Measurements from ENCODE around the gene LMAN2.
"Not testable (repeated sequence)": the region's sequence is repeated elsewhere in the genome, so short reads cannot be mapped to it uniquely, and the experiment has no call there.

LMAN2 gene

GRCh38 chr5:177320879-177321278, 30.6 kb downstream of the LMAN2 start:
- no peak for DNase-seq

DNA sequence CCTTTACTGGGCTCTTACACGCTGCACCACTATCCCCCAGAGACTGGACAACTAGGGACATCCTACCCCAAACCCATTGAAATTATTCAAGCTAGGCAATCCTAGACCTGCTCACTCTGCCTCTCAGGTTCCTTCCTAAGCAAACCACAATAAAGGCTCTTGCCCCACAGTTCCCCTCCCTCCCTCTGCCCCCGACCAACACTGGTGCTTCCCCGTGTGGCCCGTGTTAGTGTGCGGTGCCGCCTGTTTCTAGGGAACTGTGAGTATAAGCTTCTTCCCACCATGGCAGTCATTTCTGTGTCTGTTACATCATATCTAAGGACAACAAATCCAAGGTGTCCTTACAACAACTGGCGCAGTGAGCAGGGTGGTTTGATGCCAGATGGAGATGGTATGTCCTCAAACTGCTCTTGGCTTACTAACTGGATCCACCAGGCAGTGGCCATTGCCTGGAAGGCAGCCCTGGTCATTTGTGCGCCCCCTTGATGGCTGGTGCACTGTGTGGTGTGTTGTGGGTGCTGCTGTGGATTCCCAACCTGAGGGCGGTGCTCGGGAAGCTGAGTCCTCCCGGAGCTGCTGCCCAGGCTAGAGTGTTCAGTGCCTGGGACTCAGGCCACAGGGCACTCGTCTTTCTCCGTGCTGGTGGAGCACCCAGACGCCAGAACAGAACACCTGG, 31.4 kb downstream of the LMAN2 start:
- no peak for DNase-seq

GRCh38 chr5:177317959-177318377, 33.5 kb downstream of the LMAN2 start:
- DNase-seq: peak; percentile 63

GRCh38 chr5:177316005-177316404, 35.5 kb downstream of the LMAN2 start:
- no peak for DNase-seq

- no peak for DNase-seq
Observed at GRCh38 chr5:177315411-177315810, 36.1 kb downstream of the LMAN2 start.

DNA sequence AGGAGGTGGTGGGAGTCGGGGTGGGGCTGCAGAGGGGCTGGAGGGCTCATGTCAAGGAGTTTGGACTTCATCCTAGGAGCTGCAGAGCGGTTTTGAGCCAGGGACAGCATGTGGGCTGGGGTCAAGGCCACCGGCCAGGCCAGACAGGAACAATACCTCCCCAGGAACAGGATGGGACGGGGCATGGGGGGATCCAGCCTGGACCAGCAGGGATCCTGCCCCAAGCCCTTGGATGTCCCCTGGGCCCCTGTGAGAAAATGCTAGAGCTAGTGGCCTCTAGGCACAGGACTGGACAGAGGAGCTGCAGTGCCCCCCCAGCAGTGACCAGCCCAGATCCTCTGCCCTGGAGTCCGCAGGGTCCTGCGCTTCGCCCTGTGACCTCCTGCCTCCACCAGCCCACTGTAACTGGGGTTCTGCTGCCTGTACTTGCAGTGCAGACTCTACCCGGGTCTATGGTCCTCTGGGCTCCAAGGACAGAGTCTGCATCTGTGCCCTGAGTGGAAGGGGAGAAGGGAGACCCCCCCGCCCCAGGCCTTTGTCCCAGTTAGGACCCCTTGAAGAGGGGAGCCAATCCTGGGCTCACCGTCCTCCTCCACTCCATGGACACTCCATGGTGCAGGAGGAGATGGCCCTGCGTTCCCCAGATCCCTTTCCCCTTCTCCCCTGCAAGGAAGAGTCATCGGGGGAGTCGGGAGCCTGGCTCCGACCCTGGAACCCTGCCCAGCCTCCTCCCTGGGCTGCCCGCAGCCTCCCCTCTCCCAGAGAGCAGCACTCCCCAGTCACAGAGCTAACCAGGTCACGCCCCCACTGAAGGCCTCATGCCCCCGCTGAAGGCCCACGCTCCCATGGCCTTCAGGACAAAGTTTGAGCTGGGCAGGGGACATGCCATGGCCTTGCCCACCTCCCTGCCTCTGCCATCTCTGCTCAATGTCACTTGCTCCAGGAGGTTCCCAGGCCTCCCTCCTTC, 36.8 kb downstream of the LMAN2 start:
- DNase-seq: no peak

DNA sequence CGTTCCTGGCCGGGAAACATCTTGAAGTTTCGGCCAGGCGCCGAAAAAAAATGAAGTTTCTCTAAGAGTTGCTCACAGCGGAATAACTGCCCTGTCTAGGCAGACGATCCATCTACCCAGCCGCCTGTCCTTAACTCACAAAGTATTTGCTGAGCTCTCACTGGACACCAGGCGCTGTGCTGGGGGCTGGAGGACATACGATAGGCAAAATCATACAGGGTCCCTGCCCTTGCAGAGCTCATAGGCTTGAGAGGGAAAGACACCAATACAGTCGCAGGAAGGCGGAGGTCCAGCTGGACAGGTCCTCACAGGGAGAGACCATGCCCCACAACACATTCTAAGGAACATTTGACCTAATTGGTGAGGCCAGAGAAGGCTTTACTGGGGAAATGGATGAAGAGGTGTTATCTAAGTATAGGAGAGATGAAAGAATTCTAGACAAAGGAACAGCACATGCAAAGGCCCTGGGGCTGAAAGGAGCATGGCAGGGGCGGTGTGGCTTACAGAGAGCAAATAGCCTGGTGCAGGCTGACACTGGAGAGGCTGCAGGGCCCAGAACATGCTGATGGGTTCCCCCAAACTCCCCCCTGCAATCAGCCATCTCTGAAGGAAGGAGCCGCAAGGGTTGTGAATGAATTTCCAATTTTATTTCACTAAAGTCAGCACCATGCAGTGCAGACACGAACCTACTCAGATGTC, 37.8 kb downstream of the LMAN2 start:
- DNase-seq: no peak

DNA sequence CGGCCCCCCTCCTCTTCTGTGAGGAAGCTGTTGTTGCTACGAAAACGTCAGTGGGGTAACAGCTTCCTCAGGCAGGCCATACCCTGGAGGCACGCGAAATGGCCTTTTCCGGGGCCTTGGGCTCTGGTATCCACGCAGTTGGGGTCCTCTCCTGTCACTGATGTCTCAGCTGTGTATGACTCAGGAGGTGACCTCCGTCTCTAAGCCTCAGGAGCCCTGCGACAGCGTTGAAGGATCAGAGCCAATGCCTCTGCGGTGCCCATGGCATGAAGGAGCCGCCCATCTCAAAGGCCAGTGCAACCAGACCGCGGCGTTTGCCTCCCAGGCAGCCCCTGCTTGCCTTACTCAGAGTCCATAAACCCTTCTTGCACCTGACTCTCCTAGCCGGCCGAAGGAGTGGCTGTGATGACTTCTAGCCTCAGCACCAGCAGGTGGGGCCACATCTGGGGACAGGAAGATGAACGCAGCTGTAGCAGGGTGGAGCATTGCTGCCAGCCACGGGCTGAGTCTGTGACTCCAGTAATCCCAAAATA, 38.8 kb downstream of the LMAN2 start:
- DNase-seq: no peak

GRCh38 chr5:177311723-177312648, 39.5 kb downstream of the LMAN2 start, which contains the start of gene MXD3:
MXD3 (minus strand) TSS chr5:177311898; CDS start chr5:177311830, 68 bp downstream.
- peak; percentile 91 for DNase-seq

- DNase-seq: no peak
Observed at GRCh38 chr5:177311392-177311722, 40.1 kb downstream of the LMAN2 start.

DNA sequence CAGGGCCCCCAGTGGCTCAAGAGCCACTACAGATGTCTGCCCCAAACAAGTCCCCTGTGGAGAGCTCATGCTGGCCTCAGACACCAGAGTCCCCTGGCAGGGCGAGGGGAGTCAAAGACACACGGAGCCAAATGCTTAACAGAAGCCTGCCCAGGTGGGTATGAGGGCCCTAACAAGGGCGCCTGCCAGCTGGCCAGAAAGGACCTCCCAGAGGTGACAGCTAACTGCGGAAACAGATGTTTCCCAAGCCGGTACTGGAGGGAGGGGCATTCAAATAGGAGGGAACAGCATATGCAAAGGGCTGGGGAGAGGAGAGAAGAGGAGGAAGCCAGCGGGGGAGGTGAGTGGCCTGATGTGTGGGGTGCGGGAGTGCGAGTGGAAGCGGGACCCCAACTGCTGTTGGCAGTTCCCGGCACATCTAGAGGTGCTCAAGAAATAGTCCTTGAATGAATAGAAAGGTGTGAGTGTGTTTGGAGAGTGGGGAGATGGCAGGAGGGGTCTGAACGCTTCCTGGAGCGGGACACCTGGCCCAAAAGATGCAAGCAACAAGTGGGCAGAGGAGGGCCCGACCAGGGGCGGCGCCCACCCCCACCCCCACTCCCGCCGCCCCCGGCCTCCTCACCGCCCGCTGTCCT, 40.6 kb downstream of the LMAN2 start:
- no peak for DNase-seq

GRCh38 chr5:177310332-177310731, 41.1 kb downstream of the LMAN2 start:
- no peak for DNase-seq

DNA sequence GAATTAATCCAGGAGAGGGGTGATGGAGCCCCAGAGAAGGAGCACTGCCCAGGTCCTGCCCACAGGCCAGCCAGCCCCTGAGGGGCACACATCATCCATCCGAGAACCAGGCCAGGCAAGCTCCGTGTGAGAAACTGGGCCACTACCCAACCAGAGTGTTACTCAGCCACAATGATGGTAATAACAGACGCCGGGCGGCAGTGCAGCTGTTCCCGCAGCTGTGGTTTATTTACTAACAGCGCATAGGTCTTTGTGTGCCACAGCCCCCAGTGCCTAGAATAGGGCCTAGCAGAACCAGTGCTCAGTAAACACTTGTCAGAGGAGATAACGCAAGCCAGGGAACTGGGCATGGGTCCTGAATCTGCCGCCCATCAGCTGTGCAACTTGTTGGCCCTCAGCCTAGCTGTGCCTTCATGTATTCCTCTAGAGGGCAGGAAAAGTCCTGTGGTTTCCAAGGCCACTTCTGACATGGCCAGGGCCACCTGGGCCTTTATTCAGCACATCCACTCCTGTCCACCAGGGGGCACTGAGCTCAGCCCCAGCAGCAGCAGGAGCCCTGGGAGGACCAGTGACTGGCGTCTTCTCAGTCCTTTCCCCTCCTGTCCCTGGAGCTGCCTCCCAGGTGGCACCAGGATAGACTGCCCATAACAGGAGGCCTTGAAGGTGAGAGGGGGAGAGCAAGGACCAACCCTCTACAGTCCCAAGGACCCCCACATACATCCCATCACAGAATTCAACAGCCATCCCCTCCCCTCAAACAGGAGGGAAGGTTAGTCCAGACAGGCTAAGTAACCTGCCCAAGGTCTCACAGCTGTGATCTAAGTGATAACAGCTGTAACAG, 41.9 kb downstream of the LMAN2 start:
- DNase-seq: peak; percentile 61

GRCh38 chr5:177308740-177309139, 42.7 kb downstream of the LMAN2 start:
- no peak for DNase-seq

DNA sequence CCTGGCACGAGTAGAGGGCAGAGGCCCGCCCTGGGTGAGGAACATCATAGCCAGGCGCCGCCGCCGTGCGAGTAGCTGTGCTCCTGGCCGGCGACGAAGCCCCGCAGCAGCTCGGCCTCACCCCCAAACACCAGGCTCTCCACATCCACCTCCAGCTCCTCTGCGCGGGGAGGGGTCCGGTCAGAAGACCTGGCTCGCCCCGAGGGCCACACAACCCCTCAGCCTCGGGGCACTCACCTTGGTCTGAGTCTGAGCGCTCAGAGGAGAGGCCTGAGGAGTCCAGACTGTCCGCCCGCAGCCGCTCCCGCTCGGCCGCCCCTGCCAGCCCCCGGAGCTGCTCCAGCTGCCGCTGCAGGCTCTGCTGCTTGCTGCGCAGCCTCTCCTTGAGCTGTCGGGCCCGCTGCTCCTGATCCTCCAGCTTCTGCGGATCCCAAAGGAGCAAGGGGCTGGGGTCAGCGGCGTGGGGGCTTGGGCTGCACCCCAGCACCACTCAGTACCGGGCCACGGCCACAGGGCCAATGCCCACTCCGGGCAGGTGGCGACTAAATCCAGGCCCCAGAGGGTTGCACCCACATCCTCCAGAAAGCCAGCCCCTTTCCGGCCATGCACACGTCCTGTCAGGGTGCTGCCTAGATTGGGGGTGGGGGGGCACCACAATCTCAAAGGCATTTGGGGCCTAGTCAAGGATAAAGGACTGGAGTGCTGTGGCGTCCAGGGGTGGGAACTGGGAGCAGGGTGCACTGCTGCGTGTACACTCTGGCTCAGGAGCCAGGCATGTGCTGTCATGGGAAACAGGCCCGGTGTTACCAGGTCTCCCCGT, 43.7 kb downstream of the LMAN2 start:
- no peak for DNase-seq

GRCh38 chr5:177306674-177307543, 44.6 kb downstream of the LMAN2 start:
- no peak for DNase-seq

DNA sequence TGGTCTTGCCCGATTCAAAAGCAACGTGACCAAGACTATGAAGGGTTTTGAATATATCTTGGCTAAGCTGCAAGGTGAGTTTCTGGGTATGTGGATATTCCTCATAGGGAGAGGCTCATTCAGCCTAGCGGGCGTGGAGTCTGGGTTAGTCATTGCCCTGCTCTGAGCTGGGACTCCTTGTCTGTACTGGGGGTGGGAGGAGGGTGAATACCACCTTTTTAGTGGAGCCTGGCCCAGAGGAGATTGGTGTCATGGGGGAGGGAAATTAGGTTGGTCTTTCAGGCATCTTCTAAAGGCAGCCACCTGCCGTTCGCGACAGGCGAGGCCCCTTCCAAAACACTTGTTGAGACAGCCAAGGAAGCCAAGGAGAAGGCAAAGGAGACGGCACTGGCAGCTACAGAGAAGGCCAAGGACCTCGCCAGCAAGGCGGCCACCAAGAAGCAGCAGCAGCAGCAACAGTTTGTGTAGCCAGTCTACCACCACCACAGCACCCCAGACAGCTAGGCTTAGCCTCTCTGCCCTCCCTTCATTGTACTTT, 45.3 kb downstream of the LMAN2 start:
- DNase-seq: not testable (repeated sequence)

- no peak for DNase-seq
Observed at GRCh38 chr5:177304392-177305119, 46.9 kb downstream of the LMAN2 start.

Data from activated effector memory CD4-positive, alpha-beta T cell treated with Interleukin-2 at 50 U/mL for 16 hours (primary cell).